Tibial nerve (tissue), 3 donors: ENCODE results near the gene ZBED1.

ENCODE experiments used
- CTCF ChIP-seq, 5 experiments: fragments of 200-600 bp in 3 of 5; fragments of 450-650 bp in 2 of 5; sonication (generic) in 3 of 5; IDR thresholded peaks; one replicate each; pipeline ENCODE4 v1.5.1; 2016 to 2019; ENCODE audit warnings: antibody characterized with exemption in 5 of 5, mild to moderate bottlenecking in 3 of 5, moderate library complexity in 2 of 5
- POLR2A ChIP-seq, 2 donors: fragments of 450-650 bp; IDR thresholded peaks; one replicate each; pipeline ENCODE4 v1.6.1; 2017; ENCODE audit warnings: antibody characterized with exemption in 2 of 2, mild to moderate bottlenecking in 2 of 2, moderate library complexity in 2 of 2

- no peak for TF ChIP-seq CTCF (IDR thresholded peaks at IDR 0.05)
- no peak for TF ChIP-seq POLR2A (IDR thresholded peaks at IDR 0.05)
These were observed 32.2 kb downstream of the ZBED1 start for GRCh38 chrX:2468261-2469195.
